Left ventricle myocardium inferior (tissue), 1 donor: ENCODE data around the gene EPC1. TPM values are rescaled to one million over a fixed set of nuclear protein-coding genes. Genes with fewer than 3 reads are reported as not detected.

Experiments
- DNase-seq: peaks from one replicate; pipeline ENCODE4 v3.0.0-alpha.2; 2020
- H3K27ac ChIP-seq: fragments of 200-600 bp; replicated peaks from 2 replicates; pipeline ENCODE4 v1.8.0; 2021
- H3K27me3 ChIP-seq: fragments of 200-600 bp; 2 replicates; pipeline ENCODE4 v1.8.0; 2021; ENCODE audit warnings: low read depth
- H3K36me3 ChIP-seq: fragments of 200-600 bp; 2 replicates; pipeline ENCODE4 v1.8.0; 2021
- H3K4me1 ChIP-seq: fragments of 200-600 bp; 2 replicates; pipeline ENCODE4 v1.8.0; 2021
- H3K4me3 ChIP-seq: fragments of 200-600 bp; 2 replicates; pipeline ENCODE4 v1.8.0; 2021; ENCODE audit warnings: mild to moderate bottlenecking, moderate library complexity
- H3K9me3 ChIP-seq: fragments of 200-600 bp; replicated peaks from 2 replicates; pipeline ENCODE4 v1.8.0; 2021
- CTCF ChIP-seq: fragments of 200-600 bp; IDR thresholded peaks from 2 replicates; pipeline ENCODE4 v1.8.0; 2021; ENCODE audit warnings: antibody characterized with exemption, mild to moderate bottlenecking, borderline replicate concordance
- intact Hi-C: fragments of 100-400 bp; cut with micrococcal nuclease; formaldehyde crosslinking; loops from one replicate; pipeline ENCODE4 v1.11.0; 2022
- total RNA-seq: library from RNA; stranded (reverse); fragmentation: NEBNext Ultra II Directional; extraction: Animal tissue kit (Norgen Biotek cat#: 25700); gene quantifications from one replicate; pipeline ENCODE4 v1.2.1, GENCODE V29; 2021
- donor health status: DM: no; HTN: yes; CAD: no; lungs with severe emphysema.

EPC1 gene
- total RNA-seq, 1 donor from 2014 or later: 17.0 TPM

- intact Hi-C loops: loop anchor here (5.0 kb wide), 1 partner anchor 73 kb away; the partner anchor contains the start of gene CCDC7
- TF ChIP-seq CTCF: no peak
- Histone ChIP-seq H3K9me3 (peaks cover 7% of the 10 kb centered on the region), H3K4me1 (peaks cover 67% of the 10 kb centered on the region), H3K36me3 (no peaks in the 10 kb centered on the region), H3K27ac (peak overlapping the region; percentile 9), H3K27me3 (no peaks in the 10 kb centered on the region), H3K4me3 (no peak overlapping the region)
- DNase-seq: no peak
Observed at GRCh38 chr10:32374605-32375004, 27.6 kb upstream of the EPC1 start.

- intact Hi-C loops: no loop called here
- peaks cover 75% of the 10 kb centered on the region for H3K4me1 ChIP-seq
- H3K9me3 ChIP-seq: peaks cover 7% of the 10 kb centered on the region
- DNase-seq: no peak
- H3K27ac ChIP-seq: no peak overlapping the region
- H3K4me3 ChIP-seq: no peak overlapping the region
- H3K27me3 ChIP-seq: no peaks in the 10 kb centered on the region
- no peak for TF ChIP-seq CTCF
- H3K36me3 ChIP-seq: no peaks in the 10 kb centered on the region
Observed at GRCh38 chr10:32373496-32373895, 26.5 kb upstream of the EPC1 start.

GRCh38 chr10:32373031-32373430, 26.1 kb upstream of the EPC1 start:
- intact Hi-C loops: no loop called here
- Histone ChIP-seq H3K9me3 (peaks cover 7% of the 10 kb centered on the region), H3K4me3 (no peak overlapping the region), H3K27ac (no peak overlapping the region), H3K27me3 (no peaks in the 10 kb centered on the region), H3K36me3 (no peaks in the 10 kb centered on the region), H3K4me1 (peaks cover 80% of the 10 kb centered on the region)
- no peak for TF ChIP-seq CTCF
- no peak for DNase-seq

GRCh38 chr10:32372000-32372875, 25.3 kb upstream of the EPC1 start:
- no peak for DNase-seq
- Histone ChIP-seq H3K9me3 (peaks cover 7% of the 10 kb centered on the region), H3K4me3 (no peak overlapping the region), H3K27ac (peak overlapping the region; percentile 60), H3K4me1 (peaks cover 80% of the 10 kb centered on the region), H3K36me3 (no peaks in the 10 kb centered on the region), H3K27me3 (no peaks in the 10 kb centered on the region)
- intact Hi-C loops: no loop called here
- TF ChIP-seq CTCF: no peak

DNA sequence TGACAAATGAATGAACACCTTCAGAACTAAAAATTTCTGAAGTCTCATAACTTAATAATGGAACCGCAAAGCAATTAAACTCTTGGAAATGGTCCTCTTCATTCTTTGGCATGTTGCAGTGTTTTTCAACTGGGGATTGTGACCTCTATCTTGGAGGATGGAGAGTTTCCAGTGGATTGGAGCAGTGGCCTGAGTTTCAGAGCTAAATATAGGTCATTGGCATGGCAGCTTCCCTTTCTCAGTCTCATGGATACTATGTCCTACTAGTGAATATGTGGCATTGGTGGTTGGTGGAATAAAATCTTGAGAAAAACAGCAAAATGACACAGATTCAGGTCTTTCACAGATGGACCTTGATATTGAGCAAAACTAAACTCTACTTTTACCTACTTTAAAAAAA, 24.1 kb upstream of the EPC1 start:
- DNase-seq: no peak
- H3K36me3 ChIP-seq: no peaks in the 10 kb centered on the region
- no peaks in the 10 kb centered on the region for H3K27me3 ChIP-seq
- H3K9me3 ChIP-seq: peaks cover 7% of the 10 kb centered on the region
- no peak for TF ChIP-seq CTCF
- H3K27ac ChIP-seq: peak overlapping the region; percentile 60
- intact Hi-C loops: no loop called here
- H3K4me3 ChIP-seq: no peak overlapping the region
- peaks cover 80% of the 10 kb centered on the region for H3K4me1 ChIP-seq
